GM18909 (cell line): ENCODE data around the gene TSHR.

Experiments
- ATAC-seq: cut with Tn5 transposase; IDR thresholded peaks from one replicate; pipeline ENCODE4 v1.9.1; 2021; ENCODE audit warnings: mild to moderate bottlenecking; ENCODE audit not compliant: unreplicated experiment, poor library complexity

Gene TSHR

GRCh38 chr14:81169267-81169666 lies 213.8 kb downstream of the TSHR start:
- no peak for ATAC-seq

- peak; percentile 27 for ATAC-seq
These were observed 214.3 kb downstream of the TSHR start for GRCh38 chr14:81169711-81170103.

GRCh38 chr14:81170104-81170828 lies 214.8 kb downstream of the TSHR start:
- ATAC-seq = peak; percentile 95

GRCh38 chr14:81170829-81171195 lies 215.4 kb downstream of the TSHR start:
- peak; percentile 0 for ATAC-seq

- peak; percentile 26 for ATAC-seq
These were observed 216.9 kb downstream of the TSHR start for GRCh38 chr14:81172353-81172752.

- ATAC-seq = peak; percentile 27
These were observed 217.5 kb downstream of the TSHR start for GRCh38 chr14:81172881-81173280.

- no peak for ATAC-seq
These were observed 220.8 kb downstream of the TSHR start for GRCh38 chr14:81176241-81176640.

- no peak for ATAC-seq
These were observed 221.8 kb downstream of the TSHR start for GRCh38 chr14:81177225-81177624.

- ATAC-seq = peak; percentile 61
These were observed 222.6 kb downstream of the TSHR start for GRCh38 chr14:81178063-81178462.

GRCh38 chr14:81179631-81180030 lies 224.2 kb downstream of the TSHR start:
- ATAC-seq = no peak

GRCh38 chr14:81187832-81188522 lies 232.6 kb downstream of the TSHR start:
- peak; percentile 79 for ATAC-seq

GRCh38 chr14:81192594-81192993 lies 237.2 kb downstream of the TSHR start:
- no peak for ATAC-seq

GRCh38 chr14:81193924-81194633 lies 238.7 kb downstream of the TSHR start:
- ATAC-seq = peak; percentile 64
